Type B pancreatic cell (in vitro differentiated cells): ENCODE results near the gene FKBP5. TPM values are rescaled to one million over a fixed set of nuclear protein-coding genes. Genes with fewer than 3 reads are reported as not detected.
A peak's percentile ranks its signal among the peaks of the same experiment; 100 is the strongest.

Experiments used
- DNase-seq: peaks from one replicate; pipeline ENCODE4 v3.0.0; 2021; ENCODE audit warnings: mixed read lengths; ENCODE audit not compliant: unreplicated experiment; ENCODE audit errors: extremely low spot score
- H3K27ac Mint-ChIP-seq: 2 replicates; pipeline ENCODE4 v1.8.0; 2021; ENCODE audit warnings: mild to moderate bottlenecking, mixed read lengths
- H3K27me3 Mint-ChIP-seq: 2 replicates; pipeline ENCODE4 v1.8.0; 2021; ENCODE audit warnings: mixed read lengths
- H3K36me3 Mint-ChIP-seq: 2 replicates; pipeline ENCODE4 v1.8.0; 2021; ENCODE audit warnings: mixed read lengths
- H3K4me1 Mint-ChIP-seq: one replicate; pipeline ENCODE4 v1.8.0; 2021; ENCODE audit warnings: mixed read lengths; ENCODE audit not compliant: unreplicated experiment
- H3K4me3 Mint-ChIP-seq: 2 replicates; pipeline ENCODE4 v1.8.0; 2021; ENCODE audit warnings: mild to moderate bottlenecking, mixed read lengths
- H3K9me3 Mint-ChIP-seq: 2 replicates; pipeline ENCODE4 v1.8.0; 2021; ENCODE audit warnings: mixed read lengths
- CTCF ChIP-seq: fragments of 200-600 bp; sonication (generic); conservative IDR thresholded peaks from 2 replicates; pipeline ENCODE4 v1.5.0; 2021; ENCODE audit warnings: antibody characterized with exemption, mild to moderate bottlenecking
- total RNA-seq: library from RNA; stranded (reverse); gene quantifications from 2 replicates; pipeline ENCODE4 v1.2.1, GENCODE V29; 2021; ENCODE audit warnings: low replicate concordance

FKBP5 gene
- total RNA-seq, 1 donor from 2014 or later: 12.5 TPM

GRCh38 chr6:35728683-35729678, 40.3 kb upstream of the FKBP5 start:
- Mint-ChIP-seq H3K27me3 (peaks cover 16% of the 10 kb centered on the region), H3K9me3 (no peaks in the 10 kb centered on the region), H3K4me1 (peaks cover 41% of the 10 kb centered on the region), H3K4me3 (peak overlapping the region; percentile 88), H3K27ac (peak overlapping the region; percentile 69), H3K36me3 (no peaks in the 10 kb centered on the region)
- no peak for DNase-seq
- TF ChIP-seq CTCF: no peak

GRCh38 chr6:35727935-35728682, 39.4 kb upstream of the FKBP5 start:
- Mint-ChIP-seq H3K36me3 (no peaks in the 10 kb centered on the region), H3K4me1 (peaks cover 47% of the 10 kb centered on the region), H3K4me3 (peak overlapping the region; percentile 88), H3K9me3 (no peaks in the 10 kb centered on the region), H3K27ac (peak overlapping the region; percentile 69), H3K27me3 (peaks cover 16% of the 10 kb centered on the region)
- no peak for TF ChIP-seq CTCF
- peak; percentile 80 for DNase-seq

- Mint-ChIP-seq H3K27ac (peak overlapping the region; percentile 81), H3K36me3 (no peaks in the 10 kb centered on the region), H3K9me3 (no peaks in the 10 kb centered on the region), H3K4me3 (peak overlapping the region; percentile 83), H3K27me3 (peaks cover 16% of the 10 kb centered on the region), H3K4me1 (peaks cover 41% of the 10 kb centered on the region)
- TF ChIP-seq CTCF: no peak
- DNase-seq: peak; percentile 80
Measured at GRCh38 chr6:35727231-35727934, 38.7 kb upstream of the FKBP5 start.

- TF ChIP-seq CTCF: no peak
- Mint-ChIP-seq H3K9me3 (no peaks in the 10 kb centered on the region), H3K4me3 (peak overlapping the region; percentile 83), H3K27me3 (peaks cover 16% of the 10 kb centered on the region), H3K27ac (peak overlapping the region; percentile 81), H3K36me3 (no peaks in the 10 kb centered on the region), H3K4me1 (peaks cover 43% of the 10 kb centered on the region)
- no peak for DNase-seq
Measured at GRCh38 chr6:35725721-35726438, 37.2 kb upstream of the FKBP5 start.
